Measurements from ENCODE around the gene SLC36A4.
"Not testable (repeated sequence)": the region's sequence is repeated elsewhere in the genome, so short reads cannot be mapped to it uniquely, and the experiment has no call there.

Gene SLC36A4

DNA sequence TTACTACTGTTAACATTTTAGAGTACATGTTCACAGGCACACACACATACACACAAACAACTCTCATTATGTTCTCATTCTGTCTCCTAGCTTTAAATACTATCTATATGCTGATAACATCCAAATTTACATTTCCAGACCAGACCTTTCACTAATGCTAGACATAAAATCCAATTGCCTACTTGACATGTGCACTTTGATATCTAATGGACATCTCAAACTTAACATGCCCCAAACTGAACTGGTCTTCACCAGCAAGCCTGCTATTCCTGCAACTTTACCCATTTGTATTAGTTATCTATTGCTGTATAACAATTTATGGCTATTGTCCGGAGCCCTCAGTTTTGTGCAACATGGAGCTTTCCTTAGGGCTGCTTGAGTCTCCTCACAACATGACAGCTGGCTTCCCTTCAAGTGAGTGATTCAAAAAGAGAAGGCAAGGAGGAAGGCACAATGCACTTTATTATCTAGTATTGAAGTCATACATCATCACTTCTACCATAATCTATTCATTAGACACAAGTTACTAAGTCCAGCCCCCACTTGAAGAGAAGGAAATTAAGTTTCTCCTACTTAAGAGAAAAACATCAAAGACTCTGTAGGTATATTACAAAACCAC, 3.0 kb downstream of the SLC36A4 start:
- DNase-seq (ENCODE audit: low read depth in 1 of 2, low spot score in 1 of 2) = no peak

DNA sequence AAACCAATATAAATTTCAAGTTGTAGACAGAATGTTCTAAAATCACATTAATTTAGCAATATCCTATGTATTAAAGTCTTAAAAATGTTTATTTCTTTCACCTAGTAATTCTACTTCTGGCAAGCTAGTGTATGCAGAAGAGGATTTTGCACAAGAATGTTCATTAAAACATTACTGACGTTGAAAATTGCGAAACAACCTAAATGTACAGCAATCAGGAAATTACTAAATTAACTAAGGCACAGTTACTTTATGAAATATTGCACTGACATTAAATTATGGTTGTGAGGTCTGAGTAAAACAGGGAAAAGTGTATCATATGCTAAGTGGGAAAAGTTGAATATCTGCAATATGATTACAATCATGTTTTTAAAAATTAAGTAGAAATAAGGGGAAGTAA, 4.1 kb downstream of the SLC36A4 start:
- DNase-seq (ENCODE audit: low read depth in 1 of 2, low spot score in 1 of 2) = no peak

GRCh38 chr11:93192163-93192562, 5.6 kb downstream of the SLC36A4 start:
- no peak for DNase-seq (ENCODE audit: low read depth in 1 of 2, low spot score in 1 of 2)

- DNase-seq (ENCODE audit: low read depth in 1 of 2, low spot score in 1 of 2) = no peak
Measured at GRCh38 chr11:93189462-93189861, 8.3 kb downstream of the SLC36A4 start.

DNA sequence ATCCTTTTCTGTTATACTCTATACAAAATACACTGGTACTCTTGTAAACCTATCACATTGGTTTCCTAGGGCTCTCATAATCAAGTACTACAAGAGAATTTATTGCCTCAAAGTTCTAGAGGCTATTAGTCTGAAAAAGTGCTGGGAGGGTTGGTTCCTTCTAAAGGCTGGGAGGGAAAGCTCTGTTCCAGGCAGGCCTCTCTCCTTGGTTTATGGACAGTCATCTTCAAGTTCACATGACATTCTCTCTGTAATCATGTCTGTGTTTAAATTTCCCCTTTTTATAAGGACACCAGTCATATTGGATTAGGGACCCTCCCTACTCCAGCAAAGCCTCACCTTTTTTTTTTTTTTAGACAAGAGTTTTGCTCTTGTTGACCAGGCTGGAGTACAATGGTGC, 9.1 kb downstream of the SLC36A4 start:
- DNase-seq (ENCODE audit: low read depth in 1 of 2, low spot score in 1 of 2) = no peak

GRCh38 chr11:93187290-93187689, 10.5 kb downstream of the SLC36A4 start:
- DNase-seq (ENCODE audit: low read depth in 1 of 2, low spot score in 1 of 2) = no peak

- DNase-seq (ENCODE audit: low read depth in 1 of 2, low spot score in 1 of 2) = not testable (repeated sequence)
Measured at GRCh38 chr11:93177891-93178290, 19.9 kb downstream of the SLC36A4 start.

DNA sequence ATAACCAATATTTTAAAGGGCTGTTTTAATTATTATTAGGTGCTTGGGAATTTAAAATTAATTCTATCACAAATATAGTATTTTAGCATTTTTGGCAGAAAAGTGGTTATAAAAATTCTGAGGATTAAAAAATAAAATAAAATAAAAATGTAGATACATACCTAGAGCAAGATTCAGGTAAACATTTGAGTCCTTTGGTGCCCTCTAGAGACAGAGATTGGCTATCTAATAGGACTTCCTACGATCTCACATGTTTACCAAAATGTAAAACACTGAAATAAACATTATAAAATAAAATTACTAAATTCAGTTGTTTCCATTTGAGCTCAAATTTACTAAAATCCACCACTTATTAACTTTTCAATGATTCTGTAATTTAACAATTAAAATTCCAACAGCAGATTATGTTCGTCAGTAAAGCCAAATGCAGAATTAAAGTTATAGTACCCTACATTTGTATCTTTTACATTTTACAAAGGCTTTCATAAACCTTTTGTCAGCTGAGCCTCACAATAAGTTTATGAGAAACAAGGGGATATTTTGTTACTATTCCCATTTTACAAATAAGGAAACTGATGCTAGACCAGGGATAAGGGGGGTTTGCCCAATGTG, 27.7 kb downstream of the SLC36A4 start:
- DNase-seq (ENCODE audit: low read depth in 1 of 2, low spot score in 1 of 2) = no peak

DNA sequence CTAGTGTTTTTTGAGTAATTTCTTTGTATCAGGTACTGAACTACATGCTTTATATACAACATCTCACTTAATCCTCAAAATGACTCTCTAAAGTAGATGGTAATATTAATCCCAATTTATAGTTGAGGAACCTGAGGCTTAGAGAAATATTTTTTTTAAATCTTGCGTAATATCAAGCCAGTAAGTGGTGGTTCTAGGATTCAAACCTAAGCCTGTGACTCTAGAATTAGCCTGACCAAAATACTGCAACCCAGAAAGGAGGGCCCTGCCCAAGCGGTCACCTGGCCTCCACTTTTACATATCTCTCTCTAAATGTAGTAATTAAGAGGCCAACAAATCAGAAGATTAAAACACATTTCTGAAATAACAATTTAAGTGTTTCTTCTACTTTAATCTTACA, 28.6 kb downstream of the SLC36A4 start:
- DNase-seq (ENCODE audit: low read depth in 1 of 2, low spot score in 1 of 2) = no peak

DNA sequence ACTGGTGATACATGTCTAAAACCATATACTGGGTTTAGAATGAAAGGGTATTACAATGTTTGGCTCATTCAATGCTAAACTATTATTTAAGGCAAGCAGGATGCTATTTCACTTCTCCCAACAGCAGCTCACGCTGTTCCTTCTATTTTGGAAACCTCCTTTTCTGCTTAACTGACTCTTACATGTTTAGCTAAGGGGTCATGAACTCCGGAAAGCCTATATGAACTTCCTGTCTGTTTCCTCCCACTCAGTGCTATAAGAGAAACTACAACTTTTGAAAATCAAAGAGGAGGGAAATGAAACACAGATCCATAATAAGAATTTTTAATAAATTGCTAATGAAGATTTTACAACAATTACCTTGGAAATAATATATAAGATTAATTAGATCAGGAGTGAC, 30.9 kb downstream of the SLC36A4 start:
- DNase-seq (ENCODE audit: low read depth in 1 of 2, low spot score in 1 of 2) = no peak

DNA sequence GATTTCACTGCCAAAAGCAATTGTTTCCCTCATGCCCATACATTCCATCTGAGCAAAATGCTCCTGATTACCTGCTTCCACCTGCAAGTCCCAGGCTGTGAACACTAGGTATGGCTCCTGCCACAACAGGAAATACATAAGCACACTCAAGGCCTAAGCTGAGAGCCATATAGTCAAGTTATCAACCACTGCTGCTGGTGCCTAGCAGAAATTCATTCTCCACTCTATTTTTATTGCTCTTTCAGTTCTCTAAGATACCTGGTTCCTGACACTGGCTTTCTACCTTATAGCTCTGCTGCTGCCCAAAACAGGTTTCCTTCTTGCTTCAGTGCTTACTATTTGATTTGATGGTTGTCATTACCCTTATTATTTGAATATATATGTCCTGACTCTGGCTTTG, 31.6 kb downstream of the SLC36A4 start:
- no peak for DNase-seq (ENCODE audit: low read depth in 1 of 2, low spot score in 1 of 2)

DNA sequence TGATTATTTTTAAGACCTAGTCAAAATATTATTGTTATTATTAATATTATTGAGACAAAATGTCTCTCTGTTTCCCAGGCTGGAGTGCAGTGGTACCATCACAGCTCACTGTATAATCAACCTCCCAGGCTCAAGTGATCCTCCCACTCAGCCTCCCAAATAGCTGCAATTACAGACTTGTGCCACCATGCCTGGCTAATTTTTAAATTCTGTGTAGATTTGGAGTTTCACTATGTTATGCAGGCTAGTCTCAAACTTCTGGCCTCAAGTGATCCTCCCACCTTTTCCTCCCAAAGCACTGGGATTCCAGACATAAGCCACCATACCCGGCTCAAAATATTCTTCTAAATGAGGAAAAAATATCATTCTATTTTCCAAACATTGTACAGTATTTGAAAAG, 37.0 kb downstream of the SLC36A4 start:
- DNase-seq (ENCODE audit: low read depth in 1 of 2, low spot score in 1 of 2) = no peak

- DNase-seq (ENCODE audit: low read depth in 1 of 2, low spot score in 1 of 2) = no peak
Measured at GRCh38 chr11:93160156-93160555, 37.6 kb downstream of the SLC36A4 start.

- no peak for DNase-seq (ENCODE audit: low read depth in 1 of 2, low spot score in 1 of 2)
Measured at GRCh38 chr11:93159721-93160120, 38.1 kb downstream of the SLC36A4 start.

GRCh38 chr11:93155738-93156137, 42.1 kb downstream of the SLC36A4 start:
- no peak for DNase-seq (ENCODE audit: low read depth in 1 of 2, low spot score in 1 of 2)

DNA sequence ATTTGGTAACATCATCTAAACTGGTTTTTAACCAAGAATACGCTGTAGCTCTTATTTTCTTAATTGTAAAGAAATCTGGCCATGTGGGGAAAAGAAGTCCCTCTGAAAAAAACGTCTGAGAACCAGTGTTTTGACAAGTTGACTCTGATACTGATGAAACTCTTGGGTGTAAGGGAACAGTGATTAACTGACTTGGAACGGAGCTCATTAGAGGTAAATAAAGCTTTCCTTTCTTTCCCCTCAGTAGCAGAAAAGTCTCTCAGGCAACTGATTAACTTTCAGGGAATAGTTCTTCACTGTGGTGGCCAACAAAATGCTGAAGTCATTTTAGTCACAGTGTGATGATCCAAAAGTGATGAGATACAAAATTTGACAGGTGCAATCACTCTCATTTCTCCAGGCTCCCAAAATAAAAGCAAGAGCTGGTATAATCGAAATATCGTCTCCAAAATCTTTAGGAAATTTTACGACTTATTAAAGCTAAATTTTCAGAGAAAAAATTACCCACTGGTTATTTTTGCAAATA, 52.3 kb downstream of the SLC36A4 start:
- no peak for DNase-seq (ENCODE audit: low read depth in 1 of 2, low spot score in 1 of 2)

- no peak for DNase-seq (ENCODE audit: low read depth in 1 of 2, low spot score in 1 of 2)
Measured at GRCh38 chr11:93143800-93144199, 54.0 kb downstream of the SLC36A4 start.

GRCh38 chr11:93143186-93143585, 54.6 kb downstream of the SLC36A4 start:
- DNase-seq (ENCODE audit: low read depth in 1 of 2, low spot score in 1 of 2) = no peak

GRCh38 chr11:93133488-93134109, 64.2 kb downstream of the SLC36A4 start:
- DNase-seq (ENCODE audit: low read depth in 1 of 2, low spot score in 1 of 2) = no peak

DNA sequence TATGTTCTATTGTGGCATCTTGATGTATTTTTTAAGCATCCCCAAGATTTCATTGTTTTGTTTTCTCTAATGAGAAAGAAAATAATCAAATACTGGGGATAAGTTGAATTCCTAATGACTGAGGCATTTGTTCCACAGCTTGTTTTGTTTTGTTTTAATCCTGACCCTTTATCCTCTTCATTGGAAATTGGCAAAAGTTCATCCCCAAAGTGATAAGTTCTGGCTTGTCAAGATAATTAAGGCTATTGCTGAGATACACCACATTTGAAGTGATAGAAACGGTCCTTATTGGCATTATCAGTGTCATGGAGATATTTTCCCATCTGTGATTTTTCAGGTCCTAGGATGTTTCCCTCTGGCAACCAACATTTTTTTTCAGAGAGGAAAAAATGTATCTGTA, 65.0 kb downstream of the SLC36A4 start:
- DNase-seq (ENCODE audit: low read depth in 1 of 2, low spot score in 1 of 2) = no peak

- no peak for DNase-seq (ENCODE audit: low read depth in 1 of 2, low spot score in 1 of 2)
Measured at GRCh38 chr11:93131709-93132108, 66.1 kb downstream of the SLC36A4 start.

- DNase-seq (ENCODE audit: low read depth in 1 of 2, low spot score in 1 of 2) = no peak
Measured at GRCh38 chr11:93128574-93128973, 69.2 kb downstream of the SLC36A4 start.

Measured in stimulated activated CD4-positive, alpha-beta T cell treated with anti-CD3 and anti-CD28 coated beads, Interleukin-15, amount 100 ng/mL, for 1 hour (primary cell).